Subcutaneous adipose tissue (tissue), 4 donors: ENCODE results near the gene EFCAB6. TPM values are rescaled to one million over a fixed set of nuclear protein-coding genes. Genes with fewer than 3 reads are reported as not detected.

Experiments used
- CTCF ChIP-seq: fragments of 450-650 bp; IDR thresholded peaks from one replicate; pipeline ENCODE4 v1.5.1; 2016; ENCODE audit warnings: low read depth, mild to moderate bottlenecking, control low read depth, antibody characterized with exemption, moderate library complexity
- total RNA-seq, 4 donors: library from RNA; depleted of rRNA; stranded (reverse); fragments of >200 nt; gene quantifications; one replicate each; pipeline ENCODE4 v1.1.0, GENCODE V29; 2016

The EFCAB6 gene
- total RNA-seq, 4 donors from 2014 or later: 2.1 to 4.0 (median 2.4) TPM

GRCh38 chr22:43796567-43796966, 15.5 kb downstream of the EFCAB6 start:
- TF ChIP-seq CTCF: no peak

- no peak for TF ChIP-seq CTCF
Measured at GRCh38 chr22:43795320-43795719, 16.8 kb downstream of the EFCAB6 start.

DNA sequence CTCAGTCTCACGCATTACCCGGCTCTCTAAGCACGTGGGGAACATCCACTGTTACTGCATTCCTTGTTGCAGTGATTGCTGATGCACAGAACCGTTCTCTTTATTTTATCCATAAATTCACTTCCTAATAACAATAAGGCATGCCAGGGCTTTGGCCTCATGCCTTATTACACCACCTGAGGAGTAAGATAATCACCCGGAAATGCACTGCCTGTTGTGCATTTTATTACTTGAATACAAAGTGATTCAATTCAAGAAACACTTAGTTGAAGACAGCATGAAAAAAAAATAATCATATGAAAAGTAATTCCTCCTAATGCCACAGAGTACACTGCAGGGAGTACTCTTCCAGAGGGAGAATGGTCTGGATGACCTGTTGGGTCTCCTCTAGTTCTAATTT, 19.2 kb downstream of the EFCAB6 start:
- no peak for TF ChIP-seq CTCF

- no peak for TF ChIP-seq CTCF
Measured at GRCh38 chr22:43789452-43789851, 22.7 kb downstream of the EFCAB6 start.

- TF ChIP-seq CTCF: no peak
Measured at GRCh38 chr22:43783777-43784176, 28.3 kb downstream of the EFCAB6 start.

DNA sequence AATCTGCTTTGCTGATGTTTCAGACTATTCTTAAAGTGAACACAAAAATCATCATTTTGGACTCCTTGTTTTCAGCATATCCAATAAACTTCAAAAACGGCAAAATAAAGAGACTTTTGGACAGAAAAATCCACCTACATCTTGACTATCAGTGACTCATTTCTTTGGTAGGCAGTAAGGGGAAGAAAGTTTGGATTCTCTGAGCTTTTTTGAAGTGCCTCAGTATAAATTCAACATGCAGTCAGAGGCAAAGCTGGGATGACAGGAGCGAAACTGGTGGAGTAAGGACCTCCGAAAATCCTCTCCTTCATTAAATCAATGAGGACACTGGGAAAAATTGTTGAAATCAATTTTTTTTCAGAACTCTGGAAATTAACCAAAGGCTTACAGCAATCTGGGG, 29.7 kb downstream of the EFCAB6 start:
- no peak for TF ChIP-seq CTCF

DNA sequence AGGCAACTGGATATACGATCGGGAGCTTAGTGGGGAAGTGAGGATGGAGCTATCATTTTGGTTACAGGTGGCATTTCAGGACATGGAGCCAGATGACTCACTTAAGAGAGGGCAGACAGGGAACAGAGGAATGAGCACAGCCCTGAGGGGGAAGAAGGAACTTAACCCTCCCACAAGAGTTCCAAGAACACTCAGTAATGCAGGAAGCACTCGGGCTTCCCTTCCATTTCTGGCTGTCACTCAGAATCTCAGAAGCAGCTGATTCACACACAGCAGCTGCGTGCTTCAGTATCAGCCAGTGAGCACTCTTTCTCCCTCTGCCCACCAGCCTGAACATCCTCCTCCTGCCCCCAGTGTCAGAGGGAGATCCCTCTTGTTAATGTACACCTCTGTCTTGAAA, 34.8 kb downstream of the EFCAB6 start:
- TF ChIP-seq CTCF: no peak
